Progenitor cell of endocrine pancreas (in vitro differentiated cells): ENCODE data around the gene NRXN2. TPM values are rescaled to one million over a fixed set of nuclear protein-coding genes. Genes with fewer than 3 reads are reported as not detected.
A peak's percentile ranks its signal among the peaks of the same experiment; 100 is the strongest.
"Not testable (repeated sequence)": the region's sequence is repeated elsewhere in the genome, so short reads cannot be mapped to it uniquely, and the experiment has no call there.

Source experiments
- DNase-seq: peaks from one replicate; pipeline ENCODE4 v3.0.0; 2021; ENCODE audit warnings: low spot score; ENCODE audit not compliant: unreplicated experiment
- H3K27ac Mint-ChIP-seq: 2 replicates; pipeline ENCODE4 v1.8.0; 2021; ENCODE audit warnings: mild to moderate bottlenecking, moderate library complexity, mixed read lengths
- H3K27me3 Mint-ChIP-seq: 2 replicates; pipeline ENCODE4 v1.8.0; 2021; ENCODE audit warnings: mixed read lengths
- H3K36me3 Mint-ChIP-seq: 2 replicates; pipeline ENCODE4 v1.8.0; 2022; ENCODE audit warnings: mixed read lengths; ENCODE audit not compliant: insufficient read depth
- H3K4me1 Mint-ChIP-seq: 2 replicates; pipeline ENCODE4 v1.8.0; 2021; ENCODE audit warnings: low read depth, mixed read lengths
- H3K4me3 Mint-ChIP-seq: 2 replicates; pipeline ENCODE4 v1.8.0; 2021; ENCODE audit warnings: low read depth, mild to moderate bottlenecking, moderate library complexity, mixed read lengths
- H3K9me3 Mint-ChIP-seq: 2 replicates; pipeline ENCODE4 v1.8.0; 2021; ENCODE audit warnings: low read depth, mixed read lengths
- CTCF ChIP-seq: fragments of 200-600 bp; sonication (generic); IDR thresholded peaks from one replicate; pipeline ENCODE4 v1.5.0; 2021; ENCODE audit warnings: antibody characterized with exemption, mild to moderate bottlenecking; ENCODE audit not compliant: unreplicated experiment
- total RNA-seq: library from RNA; stranded (reverse); gene quantifications from 2 replicates; pipeline ENCODE4 v1.2.1, GENCODE V29; 2021

NRXN2 gene
- total RNA-seq, 1 donor from 2014 or later, result 0.17 TPM

- Mint-ChIP-seq H3K27ac (no peak overlapping the region), H3K9me3 (no peaks in the 10 kb centered on the region), H3K4me1 (peaks cover 5% of the 10 kb centered on the region), H3K36me3 (no peaks in the 10 kb centered on the region), H3K4me3 (no peak overlapping the region), H3K27me3 (peaks cover 14% of the 10 kb centered on the region)
- DNase-seq, result no peak
- TF ChIP-seq CTCF, result peak; percentile 36
These were observed 157.8 kb downstream of the NRXN2 start for GRCh38 chr11:64564947-64565889.

GRCh38 chr11:64564419-64564818 lies 158.6 kb downstream of the NRXN2 start:
- no peak for DNase-seq
- Mint-ChIP-seq H3K4me3 (no peak overlapping the region), H3K36me3 (no peaks in the 10 kb centered on the region), H3K4me1 (peaks cover 5% of the 10 kb centered on the region), H3K9me3 (no peaks in the 10 kb centered on the region), H3K27me3 (peaks cover 17% of the 10 kb centered on the region), H3K27ac (no peak overlapping the region)
- no peak for TF ChIP-seq CTCF

GRCh38 chr11:64563966-64564365 lies 159.0 kb downstream of the NRXN2 start:
- Mint-ChIP-seq H3K4me1 (peaks cover 5% of the 10 kb centered on the region), H3K27ac (no peak overlapping the region), H3K4me3 (no peak overlapping the region), H3K36me3 (no peaks in the 10 kb centered on the region), H3K9me3 (no peaks in the 10 kb centered on the region), H3K27me3 (peaks cover 17% of the 10 kb centered on the region)
- no peak for TF ChIP-seq CTCF
- no peak for DNase-seq

- no peak for DNase-seq
- Mint-ChIP-seq H3K4me3 (no peak overlapping the region), H3K4me1 (peaks cover 5% of the 10 kb centered on the region), H3K27me3 (peaks cover 17% of the 10 kb centered on the region), H3K27ac (no peak overlapping the region), H3K36me3 (no peaks in the 10 kb centered on the region), H3K9me3 (no peaks in the 10 kb centered on the region)
- no peak for TF ChIP-seq CTCF
These were observed 160.2 kb downstream of the NRXN2 start for GRCh38 chr11:64562723-64563351.

GRCh38 chr11:64561984-64562722 lies 160.8 kb downstream of the NRXN2 start:
- no peaks in the 10 kb centered on the region for H3K9me3 Mint-ChIP-seq
- DNase-seq, result no peak
- no peak overlapping the region for H3K4me3 Mint-ChIP-seq
- H3K36me3 Mint-ChIP-seq, result no peaks in the 10 kb centered on the region
- H3K27me3 Mint-ChIP-seq, result peaks cover 17% of the 10 kb centered on the region
- peaks cover 5% of the 10 kb centered on the region for H3K4me1 Mint-ChIP-seq
- no peak for TF ChIP-seq CTCF
- H3K27ac Mint-ChIP-seq, result no peak overlapping the region

- not testable (repeated sequence) for H3K36me3 Mint-ChIP-seq, H3K4me3 Mint-ChIP-seq, H3K4me1 Mint-ChIP-seq, H3K27ac Mint-ChIP-seq, H3K9me3 Mint-ChIP-seq, DNase-seq
- H3K27me3 Mint-ChIP-seq, result peaks cover 14% of the 10 kb centered on the region
These were observed 161.6 kb downstream of the NRXN2 start for GRCh38 chr11:64561429-64561828.
